HL-60 (cell line): ENCODE data around the gene SYNGAP1.
A peak's percentile ranks its signal among the peaks of the same experiment; 100 is the strongest.

Experiments used
- DNase-seq, 2 experiments: peaks; one replicate each; pipeline ENCODE4 v3.0.0-alpha.2; 2010 to 2020; ENCODE audit warnings: low read depth in 1 of 2, low spot score in 1 of 2
- H3K27ac ChIP-seq: fragments of 250-450 bp; sonication (Bioruptor Pico); replicated peaks from 2 replicates; pipeline ENCODE4 v1.5.1; 2020; ENCODE audit warnings: mild to moderate bottlenecking, moderate library complexity
- H3K27me3 ChIP-seq: fragments of 250-450 bp; sonication (Bioruptor Pico); 2 replicates; pipeline ENCODE4 v1.5.1; 2021; ENCODE audit warnings: mild to moderate bottlenecking, moderate library complexity; ENCODE audit not compliant: insufficient read depth, poor library complexity, severe bottlenecking
- H3K4me3 ChIP-seq: replicated peaks from 2 replicates; pipeline ENCODE4 v1.5.1; 2011; ENCODE audit warnings: mild to moderate bottlenecking, control low read depth, low read length; ENCODE audit not compliant: insufficient read depth
- GABPA ChIP-seq: IDR thresholded peaks from 2 replicates; pipeline ENCODE4 v1.6.1; 2012; ENCODE audit warnings: low read depth
- POLR2AphosphoS5 ChIP-seq: IDR thresholded peaks from 2 replicates; pipeline ENCODE4 v1.6.1; 2012; ENCODE audit warnings: low read depth
- SPI1 ChIP-seq: IDR thresholded peaks from 2 replicates; pipeline ENCODE4 v1.6.1; 2012; ENCODE audit warnings: low read depth, mild to moderate bottlenecking, borderline replicate concordance
- TF ChIP-seq, protein P1 (sequence below): IDR thresholded peaks from 2 replicates; pipeline ENCODE4 v1.6.1; 2012; ENCODE audit warnings: low read depth; ENCODE audit not compliant: insufficient replicate concordance
- TF ChIP-seq, protein P2 (sequence below): IDR thresholded peaks from one replicate; pipeline ENCODE4 v1.5.1; 2011; ENCODE audit warnings: low read length, control low read depth, inconsistent platforms; ENCODE audit not compliant: insufficient read depth

Gene SYNGAP1

DNA sequence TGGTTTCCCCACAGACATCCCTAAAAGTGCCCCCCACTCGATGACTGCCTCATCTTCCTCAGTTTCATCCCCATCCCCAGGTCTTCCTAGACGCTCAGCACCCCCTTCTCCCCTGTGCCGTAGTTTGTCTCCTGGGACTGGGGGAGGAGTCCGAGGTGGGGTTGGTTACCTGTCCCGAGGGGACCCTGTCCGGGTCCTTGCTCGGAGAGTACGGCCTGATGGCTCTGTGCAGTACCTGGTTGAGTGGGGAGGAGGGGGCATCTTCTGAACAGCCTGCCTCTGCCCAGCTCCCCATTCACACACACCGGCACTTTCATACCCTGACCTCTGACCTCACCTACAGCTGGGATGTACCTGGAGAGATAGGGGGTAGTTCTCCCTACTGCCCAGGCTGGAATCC, 4.0 kb upstream of the SYNGAP1 start:
- no peaks in the 10 kb centered on the region for H3K27me3 ChIP-seq
- DNase-seq, result no peak
- no peak overlapping the region for H3K27ac ChIP-seq
- H3K4me3 ChIP-seq, result no peak overlapping the region
- TF ChIP-seq, protein P1, sequence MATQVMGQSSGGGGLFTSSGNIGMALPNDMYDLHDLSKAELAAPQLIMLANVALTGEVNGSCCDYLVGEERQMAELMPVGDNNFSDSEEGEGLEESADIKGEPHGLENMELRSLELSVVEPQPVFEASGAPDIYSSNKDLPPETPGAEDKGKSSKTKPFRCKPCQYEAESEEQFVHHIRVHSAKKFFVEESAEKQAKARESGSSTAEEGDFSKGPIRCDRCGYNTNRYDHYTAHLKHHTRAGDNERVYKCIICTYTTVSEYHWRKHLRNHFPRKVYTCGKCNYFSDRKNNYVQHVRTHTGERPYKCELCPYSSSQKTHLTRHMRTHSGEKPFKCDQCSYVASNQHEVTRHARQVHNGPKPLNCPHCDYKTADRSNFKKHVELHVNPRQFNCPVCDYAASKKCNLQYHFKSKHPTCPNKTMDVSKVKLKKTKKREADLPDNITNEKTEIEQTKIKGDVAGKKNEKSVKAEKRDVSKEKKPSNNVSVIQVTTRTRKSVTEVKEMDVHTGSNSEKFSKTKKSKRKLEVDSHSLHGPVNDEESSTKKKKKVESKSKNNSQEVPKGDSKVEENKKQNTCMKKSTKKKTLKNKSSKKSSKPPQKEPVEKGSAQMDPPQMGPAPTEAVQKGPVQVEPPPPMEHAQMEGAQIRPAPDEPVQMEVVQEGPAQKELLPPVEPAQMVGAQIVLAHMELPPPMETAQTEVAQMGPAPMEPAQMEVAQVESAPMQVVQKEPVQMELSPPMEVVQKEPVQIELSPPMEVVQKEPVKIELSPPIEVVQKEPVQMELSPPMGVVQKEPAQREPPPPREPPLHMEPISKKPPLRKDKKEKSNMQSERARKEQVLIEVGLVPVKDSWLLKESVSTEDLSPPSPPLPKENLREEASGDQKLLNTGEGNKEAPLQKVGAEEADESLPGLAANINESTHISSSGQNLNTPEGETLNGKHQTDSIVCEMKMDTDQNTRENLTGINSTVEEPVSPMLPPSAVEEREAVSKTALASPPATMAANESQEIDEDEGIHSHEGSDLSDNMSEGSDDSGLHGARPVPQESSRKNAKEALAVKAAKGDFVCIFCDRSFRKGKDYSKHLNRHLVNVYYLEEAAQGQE, result no peak
- TF ChIP-seq, protein P2, sequence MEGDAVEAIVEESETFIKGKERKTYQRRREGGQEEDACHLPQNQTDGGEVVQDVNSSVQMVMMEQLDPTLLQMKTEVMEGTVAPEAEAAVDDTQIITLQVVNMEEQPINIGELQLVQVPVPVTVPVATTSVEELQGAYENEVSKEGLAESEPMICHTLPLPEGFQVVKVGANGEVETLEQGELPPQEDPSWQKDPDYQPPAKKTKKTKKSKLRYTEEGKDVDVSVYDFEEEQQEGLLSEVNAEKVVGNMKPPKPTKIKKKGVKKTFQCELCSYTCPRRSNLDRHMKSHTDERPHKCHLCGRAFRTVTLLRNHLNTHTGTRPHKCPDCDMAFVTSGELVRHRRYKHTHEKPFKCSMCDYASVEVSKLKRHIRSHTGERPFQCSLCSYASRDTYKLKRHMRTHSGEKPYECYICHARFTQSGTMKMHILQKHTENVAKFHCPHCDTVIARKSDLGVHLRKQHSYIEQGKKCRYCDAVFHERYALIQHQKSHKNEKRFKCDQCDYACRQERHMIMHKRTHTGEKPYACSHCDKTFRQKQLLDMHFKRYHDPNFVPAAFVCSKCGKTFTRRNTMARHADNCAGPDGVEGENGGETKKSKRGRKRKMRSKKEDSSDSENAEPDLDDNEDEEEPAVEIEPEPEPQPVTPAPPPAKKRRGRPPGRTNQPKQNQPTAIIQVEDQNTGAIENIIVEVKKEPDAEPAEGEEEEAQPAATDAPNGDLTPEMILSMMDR, result no peak
- no peak for TF ChIP-seq POLR2AphosphoS5
- TF ChIP-seq GABPA, result no peak

DNA sequence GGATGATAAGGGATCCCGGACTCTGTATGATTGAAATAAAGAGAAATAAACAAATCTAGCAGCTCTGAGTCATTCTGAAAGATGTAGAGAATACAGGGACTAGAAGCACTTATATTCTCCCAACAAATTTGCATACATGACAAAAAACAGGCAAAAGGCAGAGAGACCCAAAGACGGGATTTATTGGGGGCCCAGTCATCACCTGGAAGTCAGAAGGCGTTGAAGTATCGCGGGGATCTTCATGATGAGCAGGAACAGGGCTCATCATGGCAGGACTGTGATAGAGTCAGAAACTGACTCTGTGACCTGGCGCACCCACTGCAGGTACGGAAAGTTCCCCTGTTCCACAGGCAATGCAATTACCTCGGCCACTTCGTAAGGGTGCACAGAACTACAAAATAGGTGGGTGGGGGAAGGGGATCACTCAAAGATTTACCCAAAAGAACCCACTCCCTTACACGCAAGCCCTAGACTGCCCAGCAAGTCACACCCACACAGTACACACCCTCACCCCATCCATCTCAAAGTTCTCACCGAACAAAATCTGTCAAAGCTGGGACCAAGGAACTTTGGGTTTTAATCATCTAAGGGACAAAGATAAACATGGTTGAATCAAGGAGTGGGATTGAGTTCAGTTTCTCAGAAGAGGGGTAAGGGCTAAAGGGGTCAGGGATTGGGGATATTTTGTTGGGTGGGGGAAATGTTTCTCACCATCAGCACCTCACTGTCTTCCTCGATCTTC, 3.3 kb upstream of the SYNGAP1 start:
- TF ChIP-seq, protein P2, result no peak
- TF ChIP-seq POLR2AphosphoS5 (no peak), GABPA (no peak), SPI1 (no peak)
- TF ChIP-seq, protein P1, result no peak
- Histone ChIP-seq H3K27me3 (no peaks in the 10 kb centered on the region), H3K27ac (peak overlapping the region; percentile 90), H3K4me3 (peak overlapping the region; percentile 66)
- no peak for DNase-seq

DNA sequence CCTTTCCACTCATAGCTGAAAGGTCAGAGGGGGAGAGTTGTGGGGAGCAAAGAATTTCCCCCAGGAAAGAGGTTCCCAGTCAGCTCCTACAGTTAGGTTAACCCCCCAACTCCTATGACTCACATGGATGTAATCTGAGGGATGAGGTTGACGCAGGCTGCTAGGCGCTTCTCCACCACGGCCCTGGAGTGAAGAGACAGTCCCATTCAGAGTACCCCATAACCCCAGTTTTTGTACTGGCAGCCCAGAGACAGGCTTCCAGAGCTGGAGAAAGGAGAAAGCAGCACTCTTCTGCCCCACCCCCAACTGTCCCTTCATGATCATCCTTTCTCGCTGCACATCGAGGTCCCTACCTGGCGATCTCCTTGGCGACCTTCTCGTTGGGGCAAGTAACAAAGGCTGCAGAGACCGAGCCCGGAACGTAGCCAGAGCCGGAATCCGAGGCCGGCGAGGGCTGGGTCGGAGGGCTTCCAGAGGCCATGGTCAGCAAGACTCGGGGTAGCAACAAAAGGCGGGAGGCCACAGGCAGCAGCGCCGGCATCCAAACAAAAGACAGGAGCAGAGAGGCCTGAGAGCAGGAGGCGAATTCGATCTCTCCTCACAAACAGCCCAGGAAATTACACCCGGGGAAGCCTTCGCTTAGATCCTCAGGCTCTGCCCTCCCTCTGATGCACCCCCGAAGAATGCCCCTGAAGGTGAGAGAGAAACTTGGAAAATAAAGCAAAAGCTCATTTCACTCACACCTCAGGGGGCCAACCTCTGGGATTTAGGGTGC, 2.5 kb upstream of the SYNGAP1 start:
- Histone ChIP-seq H3K4me3 (peak overlapping the region; percentile 66), H3K27ac (peak overlapping the region; percentile 90), H3K27me3 (no peaks in the 10 kb centered on the region)
- TF ChIP-seq SPI1 (no peak), GABPA (no peak), POLR2AphosphoS5 (no peak)
- TF ChIP-seq, protein P1, result no peak
- TF ChIP-seq, protein P2, result no peak
- DNase-seq, result no peak
